NCI-H146 treated with DMSO at 0.1 percent for 48 hours (cell line): ENCODE measurements around the gene TRIOBP.

Source experiments
- DNase-seq: peaks from one replicate; lab custom pipeline; 2025; ENCODE audit not compliant: unreplicated experiment; lab: John Stamatoyannopoulos, UW

Gene TRIOBP

GRCh38 chr22:37804352-37804880, 107.6 kb downstream of the TRIOBP start:
- DNase-seq = no peak

- peak; percentile 34 for DNase-seq
Observed at GRCh38 chr22:37804881-37805809, 108.3 kb downstream of the TRIOBP start.

- no peak for DNase-seq
Observed at GRCh38 chr22:37805810-37806277, 109.0 kb downstream of the TRIOBP start.

- DNase-seq = no peak
Observed at GRCh38 chr22:37806409-37807333, 109.8 kb downstream of the TRIOBP start.

- DNase-seq = peak; percentile 55
Observed at GRCh38 chr22:37807410-37808293, 110.8 kb downstream of the TRIOBP start, which contains the start of gene GCAT. Gene GCAT (plus strand): TSS chr22:37807934. CDS start chr22:37807968, 34 bp downstream.

- no peak for DNase-seq
Observed at GRCh38 chr22:37808294-37808657, 111.4 kb downstream of the TRIOBP start.

- DNase-seq = no peak
Observed at GRCh38 chr22:37809672-37810333, 113.0 kb downstream of the TRIOBP start.

- no peak for DNase-seq
Observed at GRCh38 chr22:37811867-37812266, 115.0 kb downstream of the TRIOBP start.

- no peak for DNase-seq
Observed at GRCh38 chr22:37812869-37813678, 116.2 kb downstream of the TRIOBP start.

- DNase-seq = no peak
Observed at GRCh38 chr22:37815593-37815992, 118.7 kb downstream of the TRIOBP start.

GRCh38 chr22:37816543-37817180, 119.8 kb downstream of the TRIOBP start:
- DNase-seq = no peak

GRCh38 chr22:37817705-37818408, 121.0 kb downstream of the TRIOBP start:
- peak; percentile 50 for DNase-seq

GRCh38 chr22:37818409-37819104, 121.7 kb downstream of the TRIOBP start:
- peak; percentile 11 for DNase-seq

- no peak for DNase-seq
Observed at GRCh38 chr22:37819105-37819433, 122.2 kb downstream of the TRIOBP start.

GRCh38 chr22:37820350-37820749, 123.5 kb downstream of the TRIOBP start:
- DNase-seq = no peak

GRCh38 chr22:37822079-37822833, 125.4 kb downstream of the TRIOBP start:
- no peak for DNase-seq
